Esophagus squamous epithelium (tissue), 5 donors: ENCODE data around the gene DDX28. TPM values are rescaled to one million over a fixed set of nuclear protein-coding genes. Genes with fewer than 3 reads are reported as not detected.
"Not testable (repeated sequence)": the region's sequence is repeated elsewhere in the genome, so short reads cannot be mapped to it uniquely, and the experiment has no call there.

Experiments
- DNase-seq: peaks from one replicate; lab custom pipeline; 2025; lab: John Stamatoyannopoulos, UW
- H3K27ac ChIP-seq, 4 donors: fragments of 200-600 bp; sonication (generic); one replicate each; pipeline ENCODE4 v1.5.1; 2016 to 2019; ENCODE audit warnings: mild to moderate bottlenecking in 1 of 4
- H3K27me3 ChIP-seq, 4 donors: fragments of 200-600 bp; sonication (generic); 1 replicate in 3 of 4; 2 replicates in 1 of 4; pipeline versions ENCODE4 v1.5.1 to v1.6.0; 2017 to 2021; ENCODE audit warnings: antibody characterized with exemption in 1 of 4
- H3K36me3 ChIP-seq, 3 donors: fragments of 200-600 bp; sonication (generic); one replicate each; pipeline ENCODE4 v1.5.1; 2016 to 2019
- H3K4me1 ChIP-seq, 3 donors: fragments of 200-600 bp; sonication (generic); one replicate each; pipeline ENCODE4 v1.5.1; 2017 to 2019
- H3K4me3 ChIP-seq, 4 donors: fragments of 200-600 bp; sonication (generic); 1 replicate in 3 of 4; 2 replicates in 1 of 4; pipeline ENCODE4 v1.5.1; 2016 to 2019; ENCODE audit warnings: mild to moderate bottlenecking in 2 of 4, moderate library complexity in 1 of 4
- H3K9me3 ChIP-seq, 3 donors: fragments of 200-600 bp; sonication (generic); one replicate each; pipeline ENCODE4 v1.5.1; 2016 to 2019
- CTCF ChIP-seq, 6 experiments: fragments of 450-650 bp in 4 of 6; fragments of 200-600 bp in 2 of 6; sonication (generic) in 2 of 6; IDR thresholded peaks; one replicate each; pipeline ENCODE4 v1.5.1; 2016 to 2019; ENCODE audit warnings: antibody characterized with exemption in 6 of 6, mild to moderate bottlenecking in 4 of 6, moderate library complexity in 4 of 6
- POLR2A ChIP-seq, 4 donors: fragments of 450-650 bp; IDR thresholded peaks; one replicate each; pipeline ENCODE4 v1.6.1; 2017; ENCODE audit warnings: antibody characterized with exemption in 4 of 4, mild to moderate bottlenecking in 4 of 4, moderate library complexity in 3 of 4
- WGBS, 2 donors: methylation state at CpG; one replicate each; pipeline ENCODE4 v1.1.5; 2018; 5-methylcytosine and 5-hydroxymethylcytosine counted together
- intact Hi-C: fragments of 100-400 bp; cut with DNase I; formaldehyde crosslinking; loops from one replicate; pipeline ENCODE4 v1.15.0; 2022
- total RNA-seq, 4 donors: library from RNA; depleted of rRNA; stranded (reverse); fragments of >200 nt; gene quantifications; one replicate each; pipeline ENCODE4 v1.1.0, GENCODE V29; 2016
- donor health status: DM: yes; HTN: yes; CAD: no.

The DDX28 gene
- total RNA-seq, 4 donors from 2014 or later: 9.7 to 12.8 (median 11.6) TPM

DNA sequence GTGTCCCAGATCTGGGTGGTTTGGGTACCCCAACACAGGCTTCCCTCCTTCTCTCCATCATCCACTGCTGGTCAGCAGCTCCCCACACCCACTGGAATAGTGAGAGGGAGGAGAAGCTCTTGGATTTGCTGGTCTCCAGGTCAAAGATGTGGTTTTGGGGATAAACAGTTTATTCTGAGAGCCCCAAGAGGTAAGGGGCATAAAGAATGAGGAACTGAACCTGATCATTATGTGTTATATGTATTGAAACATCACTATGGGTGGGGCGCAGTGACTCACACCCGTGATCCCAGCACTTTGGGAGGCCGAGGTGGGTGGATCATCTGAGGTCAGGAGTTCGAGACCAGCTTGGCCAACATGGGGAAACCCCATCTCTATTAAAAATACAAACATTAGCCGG, 27.6 kb downstream of the DDX28 start:
- no peak overlapping the region for H3K4me3 ChIP-seq
- no peaks in the 10 kb centered on the region for H3K27me3 ChIP-seq
- 44 to 48% methylated on average over 5 of the region's 5 CpGs for WGBS, 2 donors
- H3K27ac ChIP-seq: no peak overlapping the region
- H3K36me3 ChIP-seq: no peaks in the 10 kb centered on the region
- no peak for DNase-seq
- no peaks in the 10 kb centered on the region for H3K9me3 ChIP-seq
- intact Hi-C loops: no loop called here
- TF ChIP-seq POLR2A (IDR thresholded peaks at IDR 0.05) (no peak), CTCF (IDR thresholded peaks at IDR 0.05) (no peak)
- H3K4me1 ChIP-seq: peaks cover 10 to 26% (median 14%) of the 10 kb centered on the region in 3 donors

GRCh38 chr16:67994040-67994408, 29.0 kb downstream of the DDX28 start:
- DNase-seq, H3K36me3 ChIP-seq, H3K27me3 ChIP-seq, H3K9me3 ChIP-seq: not testable (repeated sequence)
- Histone ChIP-seq H3K4me1 (peaks cover 10 to 15% (median 14%) of the 10 kb centered on the region in 3 donors), H3K27ac (peak overlapping the region; percentile 76 to 84 (median 82)), H3K4me3 (peak overlapping the region in 1 of 4 donors; percentile 43)
- intact Hi-C loops: loop anchor here (5.0 kb wide), 1 partner anchor 48 kb away; no protein-coding TSS in a partner anchor
- 49% methylated on average over 4 of the region's 6 CpGs; no CpG with 5 or more reads in 1 of the 2 donors for WGBS, 2 donors

DNA sequence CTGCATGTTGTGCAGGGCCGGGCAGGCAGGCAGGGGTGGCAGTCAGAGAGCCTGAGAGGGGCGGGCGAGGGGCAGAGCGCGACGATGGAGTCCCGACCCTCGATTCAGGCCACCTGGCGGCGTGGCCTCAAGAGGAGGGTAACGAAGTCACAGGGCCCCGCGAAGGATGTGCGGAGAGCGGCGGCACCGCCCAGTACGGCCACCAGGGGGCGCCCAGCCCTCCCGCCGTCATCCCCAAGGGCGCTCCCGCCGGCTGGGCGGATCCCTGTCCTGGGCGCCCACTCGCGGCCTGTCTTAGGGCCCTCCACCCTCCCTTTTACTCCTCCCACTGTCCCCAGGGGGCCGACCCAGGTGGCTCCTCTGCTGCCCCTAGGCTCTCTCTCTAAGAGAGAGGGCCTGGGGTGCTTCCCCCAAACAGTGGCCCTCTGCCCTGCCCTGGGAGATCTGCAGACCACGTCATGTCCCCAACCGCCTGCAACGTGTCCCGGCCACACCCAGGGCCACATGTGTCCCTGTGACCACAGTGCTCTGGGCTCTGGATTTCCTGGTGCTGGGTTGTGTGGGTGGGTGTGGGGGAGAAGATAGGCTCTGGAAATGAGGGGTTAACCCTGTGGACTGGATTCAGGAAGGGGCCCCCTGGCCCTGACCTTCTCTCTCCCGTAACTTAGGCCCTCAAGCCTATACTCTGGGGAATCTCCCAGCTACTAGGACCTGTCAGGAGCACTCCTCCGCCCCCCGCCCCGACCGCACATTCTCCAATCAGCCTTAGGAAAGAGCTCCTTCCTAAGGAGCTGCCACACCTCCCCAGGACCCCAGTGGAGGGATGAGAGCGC, 29.6 kb downstream of the DDX28 start:
- Histone ChIP-seq H3K27ac (peak overlapping the region; percentile 76 to 84 (median 82)), H3K4me1 (peaks cover 10 to 15% (median 14%) of the 10 kb centered on the region in 3 donors), H3K4me3 (peak overlapping the region; percentile 21 to 61 (median 43)), H3K9me3 (no peaks in the 10 kb centered on the region), H3K36me3 (no peaks in the 10 kb centered on the region), H3K27me3 (no peaks in the 10 kb centered on the region)
- intact Hi-C loops: loop anchor here (5.0 kb wide), 1 partner anchor 49 kb away; no protein-coding TSS in a partner anchor
- TF ChIP-seq POLR2A (IDR thresholded peaks at IDR 0.05): no peak
- peak; percentile 98 to 100 (median 99) for TF ChIP-seq CTCF (IDR thresholded peaks at IDR 0.05)
- peak; percentile 61 for DNase-seq
- WGBS, 2 donors: 0% methylated on average over 6 of the region's 39 CpGs; no CpG with 5 or more reads in 1 of the 2 donors

GRCh38 chr16:67992661-67993206, 30.3 kb downstream of the DDX28 start:
- H3K4me1 ChIP-seq: peaks cover 10 to 15% (median 14%) of the 10 kb centered on the region in 3 donors
- no peaks in the 10 kb centered on the region for H3K36me3 ChIP-seq
- no peak for DNase-seq
- TF ChIP-seq POLR2A (IDR thresholded peaks at IDR 0.05) (no peak), CTCF (IDR thresholded peaks at IDR 0.05) (no peak)
- no peaks in the 10 kb centered on the region for H3K27me3 ChIP-seq
- H3K4me3 ChIP-seq: peak overlapping the region in 2 of 4 donors; percentile 43 to 61
- H3K9me3 ChIP-seq: no peaks in the 10 kb centered on the region
- WGBS, 2 donors: 66 to 76% methylated on average over 5 to 9 of the region's 20 CpGs
- peak overlapping the region; percentile 76 to 84 (median 82) for H3K27ac ChIP-seq
- intact Hi-C loops: loop anchor here (5.0 kb wide), 1 partner anchor 50 kb away; no protein-coding TSS in a partner anchor

GRCh38 chr16:67990018-67990386, 33.0 kb downstream of the DDX28 start:
- no peak for TF ChIP-seq CTCF (IDR thresholded peaks at IDR 0.05)
- no peak for TF ChIP-seq POLR2A (IDR thresholded peaks at IDR 0.05)
- DNase-seq: no peak
- no peaks in the 10 kb centered on the region for H3K27me3 ChIP-seq
- 81% methylated on average over 2 of the region's 6 CpGs; no CpG with 5 or more reads in 1 of the 2 donors for WGBS, 2 donors
- H3K27ac ChIP-seq: no peak overlapping the region
- peaks cover 10 to 23% (median 14%) of the 10 kb centered on the region in 3 donors for H3K4me1 ChIP-seq
- intact Hi-C loops: loop anchor here (5.0 kb wide), 1 partner anchor 52 kb away; no protein-coding TSS in a partner anchor
- no peaks in the 10 kb centered on the region for H3K36me3 ChIP-seq
- no peak overlapping the region for H3K4me3 ChIP-seq
- H3K9me3 ChIP-seq: no peaks in the 10 kb centered on the region
